LNCAP (cell line): ENCODE measurements around the gene SUCLG2.

Experiments used
- CTCF ChIP-seq: fragments of 450-650 bp; IDR thresholded peaks from 2 replicates; pipeline ENCODE4 v1.5.1; 2017; ENCODE audit warnings: mild to moderate bottlenecking

Gene SUCLG2

GRCh38 chr3:67327582-67327981 is 326.8 kb downstream of the SUCLG2 start:
- no peak for TF ChIP-seq CTCF

- no peak for TF ChIP-seq CTCF
Observed at GRCh38 chr3:67325231-67325630, 329.2 kb downstream of the SUCLG2 start.
